T-helper 22 cell (primary cell): ENCODE data around the gene VAV3.

Experiments
- DNase-seq: peaks from one replicate; pipeline ENCODE4 v3.0.0-alpha.2; 2020; ENCODE audit warnings: low read depth

Gene VAV3

DNA sequence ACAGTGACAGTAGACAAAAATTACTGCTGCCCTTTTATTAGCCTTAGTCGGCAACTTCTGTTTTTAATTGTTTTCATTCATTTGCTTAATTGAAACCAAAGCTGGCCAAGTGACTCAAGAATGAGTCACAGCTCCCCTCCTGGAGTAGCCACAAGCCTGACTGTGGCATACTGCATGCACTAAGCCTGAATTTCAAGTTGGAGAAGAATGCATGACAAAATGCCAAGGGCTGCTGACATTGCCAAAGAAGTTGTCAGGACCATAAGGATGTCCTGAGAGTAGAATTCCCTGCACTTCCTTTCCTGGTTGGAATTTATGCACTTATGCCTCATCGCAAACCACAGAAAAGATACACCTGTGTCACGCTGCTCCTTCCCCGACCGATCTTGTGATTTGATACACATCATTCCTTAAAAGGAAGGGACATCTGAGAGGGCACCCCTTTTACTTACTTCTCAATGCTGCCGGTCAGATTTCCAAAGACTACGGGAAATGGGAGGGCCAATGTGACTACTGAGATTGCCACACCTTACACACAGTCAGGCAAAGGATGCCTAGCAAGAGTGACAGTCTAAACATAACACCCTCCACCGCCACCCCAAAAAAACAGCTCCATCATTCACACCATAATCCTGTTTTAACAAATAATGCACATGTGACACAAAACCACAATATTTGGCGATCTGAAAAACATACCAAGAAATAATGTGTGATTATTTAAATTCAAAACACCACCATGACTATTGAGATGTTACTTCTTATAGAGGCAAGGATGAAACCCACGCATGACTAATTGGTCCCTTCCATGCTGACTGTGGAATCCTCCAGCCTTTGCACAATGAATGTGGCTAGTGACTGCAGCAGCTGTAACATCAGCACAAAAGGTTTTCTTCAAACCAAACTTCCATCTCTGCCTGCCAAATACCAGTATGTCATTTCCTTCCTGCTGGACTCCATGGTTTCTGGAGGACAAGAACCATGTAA is 28.2 kb downstream of the VAV3 start:
- DNase-seq = no peak

DNA sequence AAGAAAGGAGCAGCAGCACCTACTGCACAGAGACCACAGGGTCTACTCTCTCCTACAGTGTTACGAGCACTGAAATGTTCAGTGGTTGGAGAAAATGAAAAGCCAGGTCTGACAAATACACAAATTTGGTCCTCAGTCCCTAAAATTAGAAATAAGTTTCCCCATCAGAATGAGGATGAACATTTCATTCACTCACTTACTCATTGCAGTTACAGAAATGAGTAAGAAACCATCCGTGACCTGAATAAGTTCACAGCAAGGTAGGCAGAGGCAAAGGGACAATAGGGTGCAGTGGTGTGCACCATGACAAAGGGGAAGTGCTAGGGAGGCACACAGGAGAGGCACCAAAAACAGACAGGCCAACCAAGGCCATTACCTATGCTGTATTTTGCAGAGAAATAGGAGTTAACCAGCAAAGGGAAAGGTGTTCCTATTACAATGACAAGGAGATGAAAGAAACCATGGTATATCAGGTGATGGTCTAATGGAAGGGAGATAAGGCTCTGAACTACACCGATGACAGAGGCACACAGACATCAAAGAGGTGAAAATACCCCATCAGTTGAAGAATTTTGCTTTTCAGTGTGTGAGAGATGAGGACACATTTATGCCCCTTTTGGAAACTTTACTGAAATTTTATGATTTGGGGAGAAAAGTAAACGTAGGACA is 29.4 kb downstream of the VAV3 start:
- no peak for DNase-seq

DNA sequence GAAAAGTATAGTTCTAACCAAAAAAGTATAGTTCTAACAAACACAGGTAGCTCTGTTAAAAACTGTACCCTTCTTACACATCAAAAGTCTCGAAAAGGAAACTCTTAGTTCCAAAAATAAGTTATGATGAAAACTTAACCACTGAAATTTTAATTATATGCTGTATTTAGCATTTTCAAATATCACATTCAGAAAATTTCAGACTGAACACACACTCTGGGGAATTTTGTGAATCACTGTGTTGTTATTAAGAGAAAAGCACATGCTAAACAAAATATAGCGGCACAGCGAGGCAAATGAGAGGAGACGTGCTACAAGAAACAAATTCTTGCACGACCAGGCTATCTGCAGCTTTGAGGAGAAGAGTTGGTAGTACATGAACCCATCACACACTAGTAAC is 30.4 kb downstream of the VAV3 start:
- DNase-seq = no peak

DNA sequence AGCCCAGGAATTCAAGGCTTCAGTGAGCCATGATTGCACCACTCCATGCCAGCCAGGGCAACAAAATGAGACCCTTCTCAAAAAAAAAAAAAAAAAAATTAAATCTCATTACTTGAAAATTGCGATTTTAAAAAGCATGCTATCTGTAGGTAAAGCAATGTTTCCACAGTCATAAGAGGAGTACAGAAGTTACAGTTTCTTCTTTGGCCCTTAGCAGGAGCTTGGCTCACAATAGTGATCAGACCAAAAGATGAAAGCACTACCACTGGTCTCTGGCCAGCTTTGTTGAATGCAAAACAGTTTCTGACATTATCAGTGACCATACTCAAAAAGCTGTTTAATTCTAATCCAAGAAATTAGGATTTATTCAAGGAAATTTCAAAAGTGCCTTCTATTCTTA is 31.2 kb downstream of the VAV3 start:
- no peak for DNase-seq

DNA sequence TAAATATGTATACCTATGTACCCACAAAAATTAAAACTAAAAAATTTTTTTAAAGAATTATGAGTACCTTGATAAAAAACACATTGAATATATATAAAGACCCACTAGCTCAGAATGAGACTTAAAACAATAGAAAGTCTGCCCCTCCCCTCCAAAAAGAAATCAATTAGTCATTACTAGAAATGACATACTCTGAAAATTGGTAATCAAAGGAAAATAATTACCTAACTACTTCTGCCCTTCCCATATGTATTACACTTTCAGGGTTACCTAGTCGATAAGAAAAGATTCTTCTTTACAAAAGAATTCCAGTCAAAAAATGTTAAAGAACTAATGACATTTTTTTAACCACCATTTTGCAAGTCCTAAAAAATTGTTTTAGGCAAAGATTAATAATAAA is 34.7 kb downstream of the VAV3 start:
- no peak for DNase-seq

DNA sequence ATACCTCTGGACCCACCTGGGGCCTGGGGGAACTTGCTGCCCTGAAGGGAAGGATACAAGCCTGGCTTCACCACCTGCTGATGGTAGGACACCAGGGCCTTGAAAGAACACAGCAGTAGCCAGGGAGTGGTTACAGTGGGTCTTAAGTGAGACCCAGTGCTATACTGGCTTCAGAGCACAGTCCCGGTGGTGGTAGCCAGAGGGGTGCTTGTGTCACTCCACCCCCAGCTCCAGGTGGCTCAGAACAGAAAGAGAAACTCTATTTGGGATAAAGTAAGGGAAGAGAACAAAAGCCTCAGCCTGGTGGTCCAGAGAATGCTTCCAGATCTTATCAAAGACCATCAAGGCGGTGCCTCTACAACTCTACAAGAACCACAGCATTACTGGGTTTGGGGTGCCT is 37.2 kb downstream of the VAV3 start:
- no peak for DNase-seq

DNA sequence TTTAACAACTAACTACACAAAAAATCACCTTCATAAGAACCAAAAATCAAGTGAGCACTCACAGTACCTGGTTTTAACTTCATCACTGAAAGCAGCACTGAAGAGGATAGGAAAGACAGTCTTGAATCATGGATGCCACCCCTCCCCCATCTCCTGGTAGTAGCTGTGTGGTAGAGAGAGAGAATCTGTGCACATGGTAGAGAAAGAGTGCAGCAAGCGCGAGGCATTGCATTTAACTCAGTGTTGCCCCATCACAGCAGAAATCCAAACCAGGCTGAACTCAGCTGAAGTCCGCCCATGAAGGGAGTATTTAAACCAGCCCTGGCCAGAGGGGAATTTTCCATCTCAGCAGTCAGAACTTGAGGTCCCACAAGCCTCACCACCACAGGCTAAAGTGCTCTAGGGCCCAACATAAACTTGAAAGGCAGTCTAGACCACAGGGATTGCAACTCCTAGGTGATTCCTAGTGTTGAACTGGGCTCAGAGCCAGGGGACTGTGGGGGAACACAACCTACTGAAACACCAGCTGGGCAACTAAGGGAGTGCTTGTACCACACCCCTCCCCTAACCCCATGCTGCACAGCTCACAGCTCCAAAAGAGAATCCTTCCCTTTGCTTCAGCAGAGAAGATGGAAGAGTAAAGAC is 38.4 kb downstream of the VAV3 start:
- DNase-seq = no peak

DNA sequence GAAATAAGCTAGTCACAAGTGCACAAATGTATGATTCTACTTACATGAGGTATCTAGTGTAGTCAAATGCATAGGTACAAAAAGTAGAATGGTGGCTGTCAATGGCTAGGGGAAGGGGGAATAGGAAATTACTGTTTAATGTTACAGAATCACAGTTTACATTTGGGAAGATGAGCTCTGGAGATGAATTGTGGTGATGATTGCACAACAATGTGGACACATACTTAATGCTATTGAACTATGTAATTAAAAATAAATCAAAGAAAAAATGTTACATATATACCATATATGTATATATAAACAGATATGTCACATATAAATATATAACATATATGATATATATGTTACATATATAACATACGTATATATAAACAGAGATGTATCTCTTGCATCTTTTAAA is 39.4 kb downstream of the VAV3 start:
- no peak for DNase-seq

DNA sequence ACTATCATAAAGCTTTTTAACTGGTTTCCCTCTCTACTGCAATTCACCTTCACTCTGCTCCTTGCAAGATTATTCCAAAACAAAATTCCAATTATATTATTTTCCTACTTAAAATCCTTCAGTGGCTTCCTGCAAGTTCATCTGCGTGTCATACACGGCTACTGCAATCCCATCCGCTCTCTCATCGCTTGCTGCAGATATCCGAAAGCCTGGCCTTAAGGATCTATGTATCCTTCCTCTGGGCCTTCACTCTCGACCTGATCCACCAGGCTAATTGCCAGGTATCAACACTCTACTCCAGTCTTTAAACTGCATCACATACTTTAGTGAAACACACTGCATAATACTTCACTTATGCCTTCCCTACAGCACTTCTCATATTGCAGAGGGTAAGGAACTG is 44.0 kb downstream of the VAV3 start:
- no peak for DNase-seq

DNA sequence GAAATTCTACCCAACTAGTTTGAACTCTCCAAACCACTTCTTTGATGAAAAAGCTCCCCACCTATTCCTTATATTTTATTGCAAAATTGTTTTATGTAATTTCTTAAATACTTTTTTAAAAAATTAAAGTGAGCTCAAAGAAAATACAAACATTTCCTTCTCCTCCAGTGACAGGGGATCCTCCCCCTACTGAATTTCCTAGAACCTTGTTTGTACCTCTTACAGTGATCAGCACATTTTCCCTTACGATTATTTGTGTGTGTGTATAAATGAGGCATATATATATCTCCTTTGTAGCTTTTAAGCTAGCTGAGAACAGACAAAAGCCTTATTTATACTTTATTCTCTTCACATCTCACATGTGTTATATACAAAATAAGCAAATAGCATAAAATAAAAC is 44.4 kb downstream of the VAV3 start:
- no peak for DNase-seq

DNA sequence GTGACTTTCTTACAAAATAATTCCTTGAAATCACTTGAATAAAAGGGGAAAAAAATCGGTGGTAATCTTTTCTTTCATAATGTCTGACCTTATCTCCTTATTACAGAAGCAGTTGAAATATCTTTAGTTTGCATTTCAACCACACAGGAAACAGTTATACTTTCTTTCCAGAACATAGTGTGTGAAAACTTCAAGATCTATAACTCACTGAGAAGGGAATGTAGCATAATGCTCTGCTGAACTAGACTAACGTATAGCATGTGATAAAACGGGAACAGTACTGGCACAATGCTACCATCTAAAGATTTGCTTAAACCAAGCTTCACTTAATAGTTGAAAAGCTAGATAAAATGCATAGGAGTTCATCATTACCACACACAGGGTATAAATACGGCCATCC is 45.0 kb downstream of the VAV3 start:
- no peak for DNase-seq

DNA sequence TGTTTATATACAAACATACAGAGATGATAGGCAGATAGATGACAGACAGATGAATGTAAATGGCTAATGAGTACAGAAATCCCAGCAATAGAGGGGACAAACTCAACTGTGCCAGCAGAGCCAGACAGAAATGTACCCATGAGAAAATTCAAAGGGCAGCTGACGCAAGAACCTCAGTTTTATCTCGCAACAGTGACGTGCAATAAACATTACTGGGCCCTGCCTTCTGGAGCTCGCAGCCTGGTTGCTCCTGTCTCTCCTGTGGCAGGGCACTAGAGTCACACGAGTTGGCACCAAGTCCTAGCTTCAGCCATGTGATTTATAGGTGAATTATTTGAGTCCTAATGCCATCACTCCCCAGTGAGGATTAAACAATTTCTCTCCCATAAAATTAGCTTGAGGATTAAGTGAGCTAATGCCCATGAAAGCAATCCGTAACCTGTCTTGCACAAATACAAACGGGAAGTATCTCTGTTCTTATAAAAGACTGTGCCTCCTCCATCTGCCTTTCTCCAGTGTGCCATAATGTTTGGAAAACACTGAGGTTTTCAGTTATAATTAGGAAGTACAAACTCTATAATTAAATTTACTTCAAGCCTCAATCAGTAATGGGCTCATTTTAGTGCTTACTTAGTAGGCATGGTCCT is 50.7 kb downstream of the VAV3 start:
- DNase-seq = no peak

DNA sequence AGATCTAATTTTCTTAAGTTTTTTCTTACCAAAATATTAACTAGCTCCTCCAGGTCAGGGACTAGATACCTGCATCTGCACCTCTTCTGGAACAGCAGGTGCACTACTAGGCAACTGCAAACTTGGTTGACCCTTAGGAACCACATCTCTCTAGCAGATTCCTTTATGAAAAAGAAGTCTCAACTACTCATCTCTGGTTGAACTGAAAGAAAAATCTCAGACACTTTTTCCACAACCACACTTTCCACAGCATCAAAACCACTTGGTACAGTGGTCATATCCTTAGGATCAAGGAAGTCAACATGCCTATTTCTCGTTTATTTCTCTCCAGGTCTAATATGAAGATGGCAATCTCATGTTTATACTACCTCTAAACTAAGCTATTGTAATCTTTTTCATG is 52.3 kb downstream of the VAV3 start:
- DNase-seq = no peak

DNA sequence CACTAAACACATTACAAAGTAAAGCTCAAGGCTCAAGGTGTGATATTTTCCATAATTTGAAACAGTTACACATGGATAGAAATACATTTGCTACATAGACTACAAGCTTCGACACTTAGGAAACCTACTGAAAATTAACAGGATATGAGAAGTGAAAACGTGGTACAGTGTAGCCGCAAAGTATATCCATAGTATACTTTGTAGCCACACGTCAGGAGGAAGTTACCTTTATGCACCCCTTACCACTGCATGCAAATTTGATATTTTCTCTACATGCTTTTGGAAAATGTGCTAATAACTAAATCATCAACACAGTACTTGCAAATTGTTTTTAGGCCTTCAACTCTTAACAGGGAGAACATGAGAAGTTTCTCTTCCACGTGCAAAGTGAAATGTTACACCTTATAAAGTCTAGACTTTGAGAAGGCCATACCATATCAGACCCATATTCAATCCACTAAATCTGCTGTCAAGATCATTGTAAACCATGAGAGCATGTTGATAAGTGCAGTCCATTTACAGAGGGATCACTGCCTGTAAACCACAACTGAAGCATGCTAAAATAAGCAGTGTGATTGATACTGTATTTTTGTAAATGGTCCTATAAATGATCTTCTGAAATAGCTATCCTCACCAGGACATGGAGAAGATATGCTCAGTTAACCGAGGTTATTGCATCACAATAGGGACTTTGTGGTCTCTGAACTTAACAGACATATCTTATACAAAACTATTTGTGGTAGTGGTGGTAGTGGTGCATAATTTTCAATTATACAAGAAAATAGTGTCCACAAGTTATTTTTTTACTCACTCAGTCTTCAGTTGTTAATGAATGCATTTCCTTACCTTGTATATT is 64.7 kb downstream of the VAV3 start:
- no peak for DNase-seq

DNA sequence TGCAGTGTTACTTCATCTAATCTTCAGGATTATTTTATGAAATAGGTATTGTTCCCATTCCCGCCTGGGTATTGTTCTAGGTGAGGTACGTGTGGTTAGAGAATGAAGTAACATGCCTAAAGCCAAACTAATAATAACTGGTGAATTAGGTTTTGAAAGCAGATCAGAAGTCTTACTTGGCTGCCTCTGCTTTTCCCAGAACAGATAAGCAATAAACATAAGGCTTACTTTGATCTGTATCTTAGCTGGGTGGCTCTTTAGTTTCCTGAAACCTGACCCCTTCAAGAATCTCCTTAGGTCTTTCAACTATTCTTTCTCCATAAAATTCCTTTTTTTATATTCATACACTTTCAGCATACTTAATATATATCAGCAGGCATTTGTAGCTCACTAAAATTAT is 65.3 kb downstream of the VAV3 start:
- DNase-seq = no peak

DNA sequence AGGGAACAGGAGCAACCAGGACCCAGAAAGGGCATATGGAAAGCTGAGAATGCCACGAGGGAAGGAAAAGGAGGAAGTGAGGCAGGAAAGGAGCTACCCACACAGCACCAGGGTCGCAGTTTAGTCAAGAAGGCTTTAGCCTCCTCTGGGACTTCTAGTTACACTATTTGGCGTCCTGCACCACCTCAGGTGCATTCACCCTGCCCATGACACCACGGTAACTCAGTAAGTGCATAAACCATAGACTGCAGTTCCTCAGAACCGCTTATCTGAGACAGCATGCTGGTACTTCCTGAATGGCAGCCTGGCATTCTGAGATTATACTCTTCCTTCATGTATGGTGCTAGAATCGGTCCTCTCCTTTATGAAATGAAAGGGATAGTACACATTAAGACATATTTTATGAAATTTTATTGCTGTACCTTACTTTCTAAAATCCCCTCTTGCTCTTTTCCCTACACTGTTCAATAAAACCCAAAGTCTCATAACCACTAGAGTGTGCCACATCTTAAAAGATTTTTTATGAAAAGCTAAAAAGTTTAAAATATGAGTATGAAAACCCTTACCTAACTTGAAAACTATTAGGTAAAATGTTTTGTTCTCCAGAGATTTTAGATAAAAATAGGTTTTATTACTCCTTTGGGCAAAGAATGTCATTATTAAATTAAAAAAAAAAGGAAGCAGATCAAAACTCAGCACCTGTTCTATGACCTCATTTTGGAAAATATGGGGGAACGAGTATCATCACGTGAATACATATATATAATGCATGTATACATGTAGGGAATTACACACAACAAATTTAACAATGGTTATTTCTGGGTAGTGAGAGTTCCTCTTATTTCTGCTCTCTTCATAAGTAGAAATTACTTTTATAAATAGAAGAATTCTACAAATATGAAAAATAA is 67.3 kb downstream of the VAV3 start:
- no peak for DNase-seq

DNA sequence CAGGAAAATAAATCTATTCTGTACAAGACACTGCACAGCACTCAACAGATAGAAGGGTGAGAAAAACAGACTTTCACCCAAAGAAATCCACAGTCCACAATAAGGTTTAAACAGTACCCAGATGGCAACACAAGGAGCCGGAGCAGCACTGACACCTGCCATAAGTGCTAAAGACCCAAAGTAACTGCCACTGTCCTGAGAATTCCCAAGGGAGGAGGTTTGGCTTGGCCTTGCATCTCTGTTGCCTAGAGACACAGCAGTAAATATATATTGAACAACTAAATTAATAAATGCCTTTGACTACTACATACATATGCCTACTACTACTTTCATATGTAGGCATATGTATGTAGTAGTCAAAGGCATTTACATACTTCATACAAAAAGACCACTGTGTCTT is 68.0 kb downstream of the VAV3 start:
- no peak for DNase-seq

DNA sequence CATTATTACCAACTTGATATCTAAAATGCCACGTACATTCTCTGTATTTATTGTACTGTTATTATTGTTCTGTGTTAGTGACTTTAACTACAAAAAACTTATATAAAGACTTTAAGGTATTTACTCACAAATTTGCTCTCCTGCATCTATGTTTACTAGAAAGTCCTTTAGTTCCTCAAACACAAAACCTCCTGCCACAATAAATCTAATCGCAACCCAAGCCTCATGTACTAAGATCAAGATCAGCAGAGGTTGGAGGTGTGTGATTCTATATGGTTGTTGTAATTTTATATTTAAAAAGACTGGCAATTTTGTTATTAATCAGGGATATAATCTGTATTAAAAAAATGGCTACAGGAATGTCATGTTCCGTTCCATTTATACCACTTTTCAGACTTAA is 68.6 kb downstream of the VAV3 start:
- DNase-seq = no peak

DNA sequence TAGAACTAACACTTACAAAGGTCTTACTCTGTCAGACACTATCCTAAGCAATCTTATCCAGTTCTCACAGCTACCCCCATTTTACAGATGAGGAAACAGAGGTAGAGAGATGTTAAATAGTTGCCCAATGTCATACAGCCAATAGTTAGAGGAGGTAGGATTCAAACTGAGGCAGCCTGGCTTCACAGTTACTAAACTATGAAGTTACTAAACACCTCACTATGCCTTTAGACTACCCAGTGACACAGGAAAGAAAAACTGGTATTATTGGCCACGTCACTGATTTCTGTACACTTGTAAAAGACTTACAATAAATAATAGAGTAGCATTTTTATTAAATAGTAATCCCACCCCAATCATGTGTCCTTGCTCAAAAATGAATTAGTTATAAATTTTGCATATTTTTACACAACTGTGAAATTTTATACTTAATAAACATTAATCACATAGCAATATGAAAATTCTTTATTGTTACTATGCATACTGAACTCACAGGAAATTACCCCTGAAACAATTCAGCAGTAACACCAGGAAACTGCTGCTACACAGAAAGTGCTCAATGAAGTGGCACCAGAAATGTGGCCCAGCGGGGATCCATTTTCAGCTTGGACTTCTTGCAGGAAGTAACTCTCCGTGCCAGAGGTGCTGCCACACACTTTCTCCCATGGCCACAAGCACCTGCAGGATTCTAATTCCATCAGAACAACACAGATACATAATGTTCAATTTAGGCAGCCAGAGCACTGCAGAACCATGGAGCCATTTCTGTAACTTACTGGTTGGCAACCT is 69.4 kb downstream of the VAV3 start:
- DNase-seq = no peak

DNA sequence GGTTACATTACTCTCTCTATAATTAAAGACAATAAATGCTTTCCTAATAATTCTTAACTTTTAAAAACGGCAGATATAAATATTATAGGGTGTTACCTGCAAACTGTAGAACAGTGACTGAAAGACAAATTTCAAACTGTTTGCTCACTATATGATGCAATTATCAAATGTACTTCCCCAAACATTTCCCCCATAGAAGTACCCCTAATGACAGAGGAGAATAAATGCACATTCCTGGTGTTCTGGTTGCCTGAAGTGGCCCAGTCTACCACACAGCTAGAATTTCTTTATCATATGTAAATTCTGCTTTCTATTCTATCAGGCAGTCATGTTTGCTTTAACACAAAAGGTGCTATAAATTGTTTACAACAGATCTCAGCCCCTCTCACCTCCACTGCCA is 70.4 kb downstream of the VAV3 start:
- DNase-seq = no peak
